Stimulated activated CD4-positive, alpha-beta T cell treated with anti-CD3 and anti-CD28 coated beads, Interleukin-1b, Interleukin-23, amount 100 ng/mL, for 4 hours (primary cell): ENCODE data around the gene ZNF316.
"Not testable (repeated sequence)": the region's sequence is repeated elsewhere in the genome, so short reads cannot be mapped to it uniquely, and the experiment has no call there.

ENCODE experiments used
- DNase-seq, 2 donors: peaks; one replicate each; pipeline ENCODE4 v3.0.0-alpha.2; 2020; ENCODE audit warnings: low read depth in 2 of 2

The ZNF316 gene

DNA sequence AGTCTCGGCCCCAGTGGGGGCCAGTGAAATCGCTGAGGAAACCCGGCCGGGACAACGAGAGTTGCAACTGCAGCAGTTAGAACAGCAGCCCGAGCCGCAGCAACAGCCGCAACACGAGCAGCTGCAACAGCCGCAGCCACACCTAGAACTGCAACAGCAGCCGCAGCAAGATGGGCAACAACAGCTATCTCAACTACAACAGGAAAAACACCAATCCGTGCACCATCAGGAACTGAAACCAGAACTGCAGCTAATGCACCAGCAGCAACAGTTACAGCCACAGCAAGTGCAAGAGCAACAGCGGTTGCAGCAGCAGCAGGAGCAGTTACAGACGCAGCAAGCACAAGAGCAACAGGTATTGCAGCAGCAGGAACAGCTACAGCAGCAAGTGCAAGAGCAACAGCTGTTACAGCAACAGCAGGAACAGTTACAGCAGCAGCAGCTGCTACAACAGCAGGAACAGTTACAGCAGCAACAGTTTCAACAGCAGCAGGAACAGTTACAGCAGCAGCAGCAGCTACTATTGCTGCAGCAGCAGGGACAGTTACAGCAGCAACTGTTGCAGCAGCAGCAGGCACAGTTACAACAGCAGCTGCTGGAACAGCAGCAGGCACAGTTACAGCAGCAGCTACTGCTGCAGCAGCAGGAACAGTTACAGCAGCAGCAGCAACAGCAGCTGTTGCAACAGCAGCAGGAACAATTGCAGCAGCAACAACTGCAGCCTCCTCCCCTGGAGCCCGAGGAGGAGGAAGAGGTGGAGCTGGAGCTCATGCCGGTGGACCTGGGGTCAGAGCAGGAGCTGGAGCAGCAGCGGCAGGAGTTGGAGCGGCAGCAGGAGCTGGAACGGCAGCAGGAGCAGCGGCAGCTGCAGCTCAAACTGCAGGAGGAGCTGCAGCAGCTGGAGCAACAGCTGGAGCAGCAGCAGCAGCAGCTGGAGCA is 15.7 kb upstream of the ZNF316 start:
- no peak for DNase-seq

GRCh38 chr7:6622134-6622710 is 14.9 kb upstream of the ZNF316 start:
- DNase-seq, result no peak

GRCh38 chr7:6623589-6624245 is 13.4 kb upstream of the ZNF316 start:
- no peak for DNase-seq

DNA sequence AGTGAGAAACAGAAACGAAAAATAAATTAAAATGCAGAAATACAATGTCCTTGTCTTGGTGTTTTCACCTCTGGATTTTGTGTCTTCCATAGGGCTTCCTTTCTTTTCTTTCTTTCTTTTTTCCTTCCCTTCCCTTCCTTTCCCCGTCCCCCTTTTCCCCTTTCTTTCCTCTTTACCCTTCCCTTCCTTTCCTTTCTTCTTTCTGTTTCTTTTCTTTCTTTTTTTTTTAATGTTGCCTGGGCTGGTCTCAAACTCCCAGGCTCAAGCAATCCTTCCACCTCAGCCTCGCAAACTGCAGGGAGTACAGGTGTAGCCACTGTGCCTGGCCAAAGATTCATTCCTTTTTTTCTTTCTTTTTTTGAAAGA is 12.9 kb upstream of the ZNF316 start:
- no peak for DNase-seq

DNA sequence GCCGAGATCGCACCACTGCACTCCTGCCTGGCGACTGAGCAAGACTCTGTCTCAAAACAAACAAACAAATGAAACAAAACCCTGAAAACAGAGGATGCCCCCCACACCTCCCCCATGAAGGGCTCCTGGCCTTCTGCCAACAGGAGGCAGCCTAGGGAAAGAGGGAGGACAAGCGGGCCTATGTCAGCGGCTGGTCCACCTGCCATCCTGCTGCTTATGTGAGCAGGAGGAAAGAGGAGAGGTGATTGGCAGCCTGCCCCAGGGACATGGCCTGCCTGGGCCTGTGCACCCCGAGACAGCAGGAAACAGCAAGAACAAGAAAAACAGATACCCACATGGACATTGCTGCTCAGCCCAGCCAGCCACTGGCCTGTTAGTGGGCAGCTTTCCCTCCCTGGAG is 9.1 kb upstream of the ZNF316 start:
- no peak for DNase-seq

GRCh38 chr7:6630007-6630849 is 6.9 kb upstream of the ZNF316 start:
- DNase-seq, result no peak

GRCh38 chr7:6631605-6632004 is 5.5 kb upstream of the ZNF316 start:
- no peak for DNase-seq

- DNase-seq, result no peak
Measured at GRCh38 chr7:6634021-6634420, 3.1 kb upstream of the ZNF316 start.

DNA sequence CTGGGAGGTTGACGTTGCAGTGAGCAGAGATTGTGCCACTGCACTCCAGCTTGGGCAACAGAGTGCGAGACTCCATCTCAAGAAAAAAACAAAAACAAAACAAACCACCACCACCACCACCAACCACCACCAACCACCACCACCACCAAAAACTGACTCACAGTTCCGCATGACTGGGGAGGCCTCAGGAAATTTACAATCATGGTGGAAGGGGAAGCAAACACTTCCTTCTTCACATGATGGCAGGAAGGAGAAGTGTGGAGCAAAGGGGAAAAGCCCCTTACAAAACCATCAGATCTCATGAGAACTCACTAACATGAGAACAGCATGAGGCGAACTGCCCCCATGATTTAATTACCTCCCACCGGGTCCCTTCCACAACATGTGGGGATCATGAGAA is 2.1 kb upstream of the ZNF316 start:
- not testable (repeated sequence) for DNase-seq

GRCh38 chr7:6637544-6638229 is 569 bp downstream of the ZNF316 start:
- peak; percentile 28 to 44 for DNase-seq

GRCh38 chr7:6639032-6639431 is 1.9 kb downstream of the ZNF316 start:
- DNase-seq, result no peak

DNA sequence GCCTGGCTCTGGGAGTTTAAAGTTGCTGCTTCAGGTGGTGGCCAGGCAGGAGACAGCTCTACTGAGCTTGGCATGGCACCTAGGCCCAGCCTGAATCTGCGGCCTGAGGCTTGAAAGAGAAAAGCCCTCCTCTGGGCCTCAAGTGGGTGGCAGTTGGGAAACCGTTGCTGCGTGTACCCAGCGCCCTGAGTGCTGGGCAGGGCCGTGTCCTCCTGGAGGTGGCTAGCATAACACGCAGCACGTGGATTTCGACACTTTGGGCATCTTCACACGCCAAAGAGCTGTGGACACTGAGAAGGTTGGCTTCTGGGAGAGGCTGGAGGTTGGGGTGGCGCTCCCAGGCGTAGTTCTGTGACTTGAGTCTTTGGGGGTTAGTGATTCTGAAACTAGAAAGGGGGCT is 2.5 kb downstream of the ZNF316 start:
- no peak for DNase-seq

DNA sequence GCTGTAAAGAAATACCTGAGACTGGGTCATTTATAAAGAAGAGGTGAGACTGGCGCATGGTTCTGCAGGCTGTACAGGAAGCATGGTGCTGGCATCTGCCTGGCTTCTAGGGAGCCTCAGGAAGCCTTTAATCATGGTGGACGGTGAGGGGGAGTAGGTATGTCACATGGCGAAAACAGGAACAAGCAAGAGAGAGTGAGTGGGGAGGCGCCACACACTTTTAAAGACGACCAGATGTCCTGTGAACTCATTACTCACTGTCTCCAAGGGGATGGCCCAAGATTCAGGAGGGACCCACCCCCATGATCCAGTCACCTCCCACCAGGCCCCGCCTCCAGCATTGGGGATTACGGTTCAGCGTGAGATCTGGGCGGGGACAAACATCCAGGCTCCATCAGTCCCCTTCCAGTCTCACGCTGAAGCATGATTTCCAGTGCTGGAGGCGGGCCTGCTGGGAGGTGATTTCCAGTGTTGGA is 3.2 kb downstream of the ZNF316 start:
- DNase-seq, result peak; percentile 16 to 26

DNA sequence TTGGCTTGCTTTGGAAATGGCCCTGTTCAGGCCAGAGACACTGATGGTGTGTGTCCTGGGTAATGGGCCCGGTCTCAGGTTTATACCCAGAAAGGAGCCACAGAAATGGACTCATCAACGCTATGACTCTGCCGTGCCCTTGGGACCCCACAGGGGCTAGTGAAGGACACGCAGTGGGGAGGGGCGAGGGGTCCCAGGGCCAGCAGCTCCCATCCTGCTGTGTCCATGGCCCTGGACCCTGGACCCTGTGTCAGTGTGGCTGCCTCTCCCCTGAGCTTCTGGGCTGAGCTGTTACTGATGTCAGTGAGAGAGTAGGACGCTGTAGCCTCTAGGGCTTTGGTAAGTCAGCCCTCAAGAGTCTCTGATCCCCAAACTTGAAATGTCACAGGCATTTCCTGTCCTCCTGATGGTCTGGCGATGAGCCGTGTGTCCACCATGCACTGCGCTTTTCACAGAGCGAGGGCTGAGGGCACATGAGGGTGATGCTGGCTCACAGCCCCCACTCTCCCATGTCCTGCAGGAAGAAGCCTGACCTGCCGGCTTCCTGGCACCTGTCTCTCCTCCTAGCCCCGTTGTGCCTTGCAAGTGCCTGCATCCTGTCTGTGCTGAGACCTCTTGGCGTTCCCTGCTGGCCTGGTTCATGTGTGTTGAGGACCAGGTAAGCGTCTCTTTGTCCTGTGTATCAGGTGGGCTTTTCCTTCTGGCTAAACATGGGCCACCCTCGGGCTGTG is 4.4 kb downstream of the ZNF316 start:
- DNase-seq, result no peak

- DNase-seq, result no peak
Measured at GRCh38 chr7:6642239-6642839, 5.2 kb downstream of the ZNF316 start.

DNA sequence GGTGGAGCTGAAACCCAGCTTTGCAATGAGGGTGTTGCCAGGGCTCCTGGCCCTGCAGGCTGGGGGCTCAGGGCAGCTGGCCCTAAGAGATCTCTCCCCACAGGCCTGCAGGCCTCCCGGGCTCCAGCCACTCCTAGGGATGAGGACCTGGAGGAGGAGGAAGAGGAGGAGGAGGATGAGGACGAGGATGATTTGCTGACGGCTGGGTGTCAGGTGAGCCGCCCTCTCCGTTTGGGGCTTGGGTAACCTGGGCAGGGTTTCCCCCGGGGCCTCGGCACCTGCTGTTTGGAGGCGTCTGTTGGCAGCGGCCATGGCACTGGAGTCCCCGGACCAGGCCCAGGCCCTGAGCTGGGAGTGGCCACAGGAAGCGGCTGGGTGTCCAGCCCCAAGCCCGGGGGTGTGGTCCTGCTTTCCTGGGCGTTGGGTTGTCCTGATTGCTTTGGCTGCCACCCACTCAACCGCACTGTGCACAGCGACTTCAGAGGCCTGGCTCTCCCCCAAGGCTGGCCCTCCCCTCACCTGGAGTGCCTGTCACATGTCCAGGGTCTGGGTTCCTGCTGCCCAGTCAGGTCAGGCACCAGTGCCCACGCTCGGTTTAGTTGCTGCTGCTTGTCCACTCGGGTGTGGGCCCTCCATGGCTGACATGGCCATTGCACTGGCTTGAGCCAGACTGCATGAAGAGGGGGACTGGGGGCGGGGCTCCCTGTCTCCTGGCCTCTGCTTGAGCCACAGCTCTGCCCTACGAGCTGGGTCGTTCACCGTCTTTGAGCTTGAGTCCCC is 5.9 kb downstream of the ZNF316 start:
- no peak for DNase-seq

GRCh38 chr7:6643915-6644625 is 7.0 kb downstream of the ZNF316 start:
- no peak for DNase-seq

DNA sequence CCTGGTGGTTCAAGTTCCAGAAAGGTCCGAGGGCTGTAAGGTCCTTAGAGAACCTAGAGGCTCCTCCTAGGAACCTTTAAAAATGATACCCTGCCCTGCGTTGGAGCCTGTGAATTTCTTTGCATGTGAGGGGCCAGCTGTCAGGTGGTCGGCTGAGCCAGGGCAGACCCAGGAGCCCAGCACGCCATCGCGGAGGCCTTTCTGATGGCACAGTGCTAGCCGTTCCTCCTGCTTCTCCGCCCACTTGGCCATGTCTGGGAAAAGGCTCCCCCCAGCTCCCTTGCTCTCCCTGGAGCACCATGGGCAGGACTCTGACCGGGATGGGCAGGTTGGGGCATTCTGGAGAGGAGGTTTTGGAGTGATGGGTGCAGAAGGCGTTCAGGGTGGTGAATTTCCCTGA is 7.6 kb downstream of the ZNF316 start:
- DNase-seq, result no peak

DNA sequence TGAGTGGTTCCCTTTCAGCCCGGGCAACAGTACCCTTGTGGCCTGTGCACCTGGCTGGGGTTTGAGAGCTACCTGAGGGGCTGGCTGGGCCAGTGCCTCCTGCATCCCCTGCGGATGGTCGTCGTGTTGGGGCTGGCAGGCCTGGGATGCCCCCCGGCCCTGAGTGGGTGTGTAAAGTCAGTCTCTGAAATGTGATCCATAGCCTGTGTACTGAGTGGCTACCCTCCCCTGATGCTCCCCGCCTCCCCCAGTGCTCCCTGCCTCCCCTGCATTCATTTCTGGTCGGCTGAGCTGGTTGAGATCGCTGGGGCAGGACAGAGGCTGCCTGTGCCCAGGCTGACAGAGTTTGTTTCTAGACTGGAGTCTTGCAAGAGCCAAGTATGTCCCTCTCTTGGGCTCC is 9.3 kb downstream of the ZNF316 start:
- no peak for DNase-seq
